Fibroblast of the conjunctiva (primary cell): ENCODE measurements around the gene RDH16.

ENCODE experiments used
- DNase-seq: peaks from one replicate; pipeline ENCODE4 v3.0.0-alpha.2; 2010; ENCODE audit warnings: low read depth

The RDH16 gene, protein sequence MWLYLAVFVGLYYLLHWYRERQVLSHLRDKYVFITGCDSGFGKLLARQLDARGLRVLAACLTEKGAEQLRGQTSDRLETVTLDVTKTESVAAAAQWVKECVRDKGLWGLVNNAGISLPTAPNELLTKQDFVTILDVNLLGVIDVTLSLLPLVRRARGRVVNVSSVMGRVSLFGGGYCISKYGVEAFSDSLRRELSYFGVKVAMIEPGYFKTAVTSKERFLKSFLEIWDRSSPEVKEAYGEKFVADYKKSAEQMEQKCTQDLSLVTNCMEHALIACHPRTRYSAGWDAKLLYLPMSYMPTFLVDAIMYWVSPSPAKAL

DNA sequence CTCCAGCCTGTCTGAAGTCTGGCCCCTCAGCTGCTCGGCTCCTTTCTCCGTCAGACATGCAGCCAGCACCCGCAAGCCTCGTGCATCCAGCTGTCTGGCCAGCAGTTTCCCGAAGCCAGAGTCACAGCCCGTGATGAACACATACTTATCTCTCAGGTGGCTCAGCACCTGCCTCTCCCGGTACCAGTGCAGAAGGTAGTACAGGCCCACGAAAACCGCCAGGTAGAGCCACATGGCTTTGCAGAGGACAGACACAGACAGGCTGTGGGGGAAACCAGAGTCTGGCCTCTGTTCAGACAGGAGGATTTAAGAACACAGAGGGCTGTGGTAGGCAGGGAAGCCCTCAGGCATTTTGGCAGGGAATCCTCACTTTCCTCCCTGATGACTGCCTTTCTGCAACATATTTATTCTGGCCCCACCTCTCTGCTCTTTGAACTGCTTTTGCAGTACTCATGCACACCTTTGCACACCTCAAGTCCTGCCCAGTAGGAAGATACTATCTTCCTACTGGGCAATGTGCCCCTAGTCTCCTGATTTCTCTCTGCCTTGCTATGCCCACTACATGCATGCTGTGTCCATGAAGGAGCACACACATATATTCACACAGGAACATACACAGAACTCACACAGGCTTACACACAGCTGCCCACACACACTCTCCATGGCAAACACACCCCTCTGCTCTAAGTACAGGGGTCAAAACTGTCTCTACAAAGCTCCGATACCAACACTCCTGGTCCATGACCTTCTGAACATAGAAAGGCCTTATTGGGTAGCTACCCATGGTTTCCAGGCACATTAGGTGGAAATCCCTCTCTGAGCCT is at the start of gene RDH16:
TSS of gene RDH16 (minus strand) at position 380 of the 824 bp plus-strand sequence. CDS start at position 234, 146 bp downstream.
- no peak for DNase-seq

DNA sequence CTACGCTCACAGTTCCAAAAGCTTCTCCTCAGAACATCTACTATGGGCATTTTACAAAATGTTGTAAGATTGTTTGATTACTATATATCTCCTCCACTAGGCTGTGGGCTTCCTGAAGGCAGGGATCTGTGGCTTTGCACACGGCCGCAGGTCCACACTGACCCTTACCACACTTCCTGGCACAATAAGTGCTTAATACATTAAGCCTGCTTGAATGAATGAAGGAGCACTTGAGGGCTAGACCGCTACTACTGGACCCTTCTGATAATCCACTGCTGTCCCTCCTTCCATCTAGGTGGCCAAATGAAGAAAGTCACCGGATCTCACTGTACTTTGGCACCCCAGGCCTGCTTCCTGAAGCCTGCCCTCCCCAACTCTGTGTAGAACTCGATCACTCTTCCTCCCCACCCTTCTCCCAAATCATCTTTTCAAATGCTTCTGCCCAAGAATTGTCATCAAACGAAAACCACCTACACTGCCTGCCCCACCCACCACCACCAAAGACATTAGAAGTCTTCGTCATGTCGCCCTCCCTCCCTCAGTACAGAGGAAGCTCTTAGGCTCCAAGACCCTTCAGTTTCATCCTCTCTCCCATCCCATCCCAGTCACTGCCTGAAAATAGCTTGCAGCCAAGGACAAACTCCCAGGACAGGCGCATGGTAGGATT is 49.5 kb upstream of the RDH16 start:
- no peak for DNase-seq

DNA sequence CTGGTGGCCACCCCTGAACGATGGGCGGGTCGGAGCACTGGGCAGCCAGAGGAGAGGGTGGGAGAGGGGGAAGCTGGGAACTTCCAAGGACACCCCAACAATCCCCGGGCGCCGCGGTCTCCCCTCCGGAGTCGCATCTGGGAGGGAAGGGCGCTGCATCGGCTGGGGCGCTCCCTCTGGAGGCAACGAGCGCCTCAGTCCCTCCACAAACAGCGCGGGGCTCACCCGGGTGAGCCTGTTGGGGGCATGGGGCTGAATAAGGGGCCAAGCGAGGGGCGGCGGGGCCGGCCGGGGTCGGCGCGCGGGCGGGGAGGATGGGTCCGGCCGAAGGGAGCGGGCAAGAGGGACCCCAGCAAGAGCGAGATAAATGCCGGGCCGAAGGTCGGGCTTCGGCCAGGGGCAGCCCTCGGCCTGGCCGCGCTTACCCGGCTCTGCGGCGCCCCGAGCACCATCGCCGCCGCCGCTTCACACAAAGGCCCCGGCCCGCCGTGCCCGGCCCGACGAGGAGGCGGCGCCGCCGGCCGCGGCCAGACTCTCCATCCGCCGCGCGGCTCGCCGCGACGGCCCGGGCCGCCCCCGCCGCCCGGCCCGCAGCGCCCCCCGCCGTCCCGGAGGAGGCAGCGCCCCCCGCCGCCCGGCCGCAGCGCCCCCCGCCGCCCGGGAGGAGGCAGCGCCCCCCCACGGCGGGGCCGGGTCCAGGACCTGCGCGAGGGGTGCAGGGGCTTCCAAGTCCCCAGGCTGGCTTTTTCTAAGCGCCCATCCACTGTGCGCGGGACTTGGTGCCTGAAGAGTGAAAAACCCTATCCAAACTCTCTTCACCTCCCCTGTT is 48.8 kb upstream of the RDH16 start, which contains the start of gene ZBTB39:
TSS of gene ZBTB39 (minus strand) at position 567 of the 829 bp plus-strand sequence. CDS start 1,629 bp downstream, outside the sequence.
- peak; percentile 14 for DNase-seq

DNA sequence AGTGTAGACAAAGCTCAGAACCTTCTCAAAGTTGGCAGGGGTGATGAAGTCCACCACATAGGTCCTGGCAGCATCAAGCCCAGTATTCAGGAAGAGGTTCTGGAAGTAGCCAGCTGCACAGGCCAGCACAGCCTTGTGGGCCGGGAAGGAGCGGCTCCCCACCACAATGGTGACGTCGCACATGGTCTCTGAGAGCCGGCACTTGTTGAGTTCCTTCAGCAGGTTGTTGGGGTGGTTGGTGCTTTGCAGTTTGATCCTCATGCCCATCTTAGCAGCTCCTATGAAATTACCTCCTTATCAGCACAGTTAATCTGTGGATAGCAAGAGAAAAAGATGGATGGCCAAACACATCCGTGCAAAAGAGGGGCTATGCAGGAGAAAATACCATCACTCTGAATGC is 47.2 kb upstream of the RDH16 start:
- DNase-seq = no peak

DNA sequence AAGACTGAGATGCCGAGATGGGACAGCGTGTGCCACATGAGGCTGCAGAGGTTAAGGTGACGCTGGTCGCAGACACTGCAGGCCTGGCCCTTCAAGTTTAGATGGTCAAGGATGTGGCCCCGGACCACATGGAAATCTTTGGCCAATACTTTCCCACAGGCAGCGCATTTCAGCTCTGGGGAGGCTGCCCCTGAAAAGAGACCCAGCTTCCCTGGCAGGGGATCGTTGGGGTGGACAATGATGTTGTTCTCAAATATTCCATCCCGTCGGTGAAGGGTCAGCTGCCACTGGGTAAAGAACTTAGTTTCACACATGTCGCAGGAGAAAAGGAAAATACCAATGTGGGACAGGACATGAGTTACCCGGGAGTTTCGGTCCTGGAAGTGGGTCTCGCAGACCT is 46.0 kb upstream of the RDH16 start:
- no peak for DNase-seq

DNA sequence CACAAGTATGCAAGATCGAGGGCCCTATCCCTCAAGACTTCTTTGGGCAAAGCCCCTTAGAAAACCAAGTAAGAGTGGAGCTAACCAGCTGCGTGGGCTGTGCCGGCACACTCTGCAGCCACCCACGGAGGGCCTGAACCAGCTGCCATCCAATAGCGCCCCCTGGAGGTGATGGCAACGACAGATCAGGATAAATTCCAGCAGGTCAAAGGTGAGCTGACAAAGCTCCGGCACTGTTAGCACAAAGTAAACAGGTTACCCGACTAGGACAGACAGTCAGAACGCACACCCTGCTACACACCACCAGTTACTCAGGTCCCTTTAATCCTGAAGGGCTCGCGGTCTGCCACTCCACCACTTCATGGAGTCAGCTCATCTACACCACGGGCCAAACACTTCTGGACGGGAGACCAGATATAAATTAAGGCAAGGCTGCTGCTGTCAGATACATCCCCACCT is 44.1 kb upstream of the RDH16 start:
- DNase-seq = peak; percentile 30

DNA sequence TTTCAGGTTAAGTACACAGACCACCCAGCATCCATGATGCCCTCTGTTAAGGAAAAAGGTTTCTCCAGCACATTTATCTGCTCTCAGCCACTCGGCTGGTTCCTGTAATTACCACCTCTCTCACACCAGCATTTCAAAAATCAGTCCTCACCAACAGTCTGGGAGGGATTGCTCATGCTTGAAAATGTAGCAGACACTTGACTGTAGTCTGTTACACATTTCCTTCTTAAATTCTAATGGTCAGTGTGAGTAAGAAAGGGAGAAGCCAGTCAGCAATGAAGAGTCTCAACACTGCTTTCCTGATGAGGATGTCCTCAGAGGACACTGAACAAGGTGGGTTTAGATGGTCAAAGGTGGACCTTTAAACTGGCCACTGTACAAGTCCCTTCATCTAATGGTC is 43.0 kb upstream of the RDH16 start:
- no peak for DNase-seq

DNA sequence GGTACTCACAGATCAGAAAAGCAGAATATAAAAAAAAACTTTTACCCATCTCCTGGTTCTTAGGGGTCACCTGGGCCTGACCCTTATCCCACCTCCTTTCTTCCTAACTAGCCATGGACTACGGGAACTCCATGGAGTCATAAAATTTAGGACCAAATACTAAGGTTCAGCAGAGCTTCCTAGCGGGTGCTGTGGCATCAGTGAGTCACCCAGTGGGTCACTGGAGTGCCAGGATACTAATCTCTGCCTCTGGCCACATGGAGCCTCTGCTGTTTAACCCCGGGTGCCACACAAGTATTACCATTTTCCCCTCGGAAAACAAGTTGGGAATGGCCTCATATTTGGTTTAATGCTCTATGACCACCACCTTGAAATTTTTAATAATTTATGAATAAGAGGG is 42.0 kb upstream of the RDH16 start:
- DNase-seq = no peak

DNA sequence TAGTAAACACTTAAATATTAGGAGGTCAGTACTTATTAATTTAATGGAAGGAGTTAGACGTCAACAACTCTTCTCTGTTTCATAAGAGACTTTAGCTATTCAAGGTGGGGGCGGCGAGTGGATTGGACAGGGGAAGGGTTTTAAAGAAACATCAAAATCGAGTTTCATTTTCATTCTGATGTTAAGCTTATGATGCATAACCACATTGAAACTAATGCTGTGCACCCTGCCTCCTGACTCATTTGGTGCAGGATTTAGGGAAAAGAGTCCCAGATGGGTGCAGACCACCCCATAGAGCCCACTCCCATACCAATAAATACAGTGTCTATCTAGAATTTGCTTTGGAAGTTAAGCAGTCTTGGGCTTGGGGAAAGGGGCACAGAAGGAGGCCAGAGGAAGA is 41.6 kb upstream of the RDH16 start:
- no peak for DNase-seq

DNA sequence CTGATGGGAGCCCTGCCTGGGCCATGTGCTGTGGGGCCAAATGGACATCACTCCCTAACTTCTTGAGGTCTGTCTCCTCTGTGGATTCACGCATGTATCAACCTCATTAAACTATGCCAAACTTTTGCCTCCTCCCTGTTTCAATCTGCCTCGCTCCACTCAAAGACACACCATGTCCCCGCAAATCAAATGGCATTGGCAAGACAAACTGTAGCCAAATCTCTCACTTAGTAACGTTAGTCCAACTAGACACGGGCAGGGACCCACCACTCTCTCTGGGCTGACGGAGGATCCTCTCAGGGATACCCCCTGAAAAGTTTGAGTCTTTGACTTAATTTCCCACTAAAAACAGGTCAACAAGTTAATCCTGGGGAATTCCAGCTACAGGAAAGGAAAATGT is 40.9 kb upstream of the RDH16 start:
- DNase-seq = no peak

DNA sequence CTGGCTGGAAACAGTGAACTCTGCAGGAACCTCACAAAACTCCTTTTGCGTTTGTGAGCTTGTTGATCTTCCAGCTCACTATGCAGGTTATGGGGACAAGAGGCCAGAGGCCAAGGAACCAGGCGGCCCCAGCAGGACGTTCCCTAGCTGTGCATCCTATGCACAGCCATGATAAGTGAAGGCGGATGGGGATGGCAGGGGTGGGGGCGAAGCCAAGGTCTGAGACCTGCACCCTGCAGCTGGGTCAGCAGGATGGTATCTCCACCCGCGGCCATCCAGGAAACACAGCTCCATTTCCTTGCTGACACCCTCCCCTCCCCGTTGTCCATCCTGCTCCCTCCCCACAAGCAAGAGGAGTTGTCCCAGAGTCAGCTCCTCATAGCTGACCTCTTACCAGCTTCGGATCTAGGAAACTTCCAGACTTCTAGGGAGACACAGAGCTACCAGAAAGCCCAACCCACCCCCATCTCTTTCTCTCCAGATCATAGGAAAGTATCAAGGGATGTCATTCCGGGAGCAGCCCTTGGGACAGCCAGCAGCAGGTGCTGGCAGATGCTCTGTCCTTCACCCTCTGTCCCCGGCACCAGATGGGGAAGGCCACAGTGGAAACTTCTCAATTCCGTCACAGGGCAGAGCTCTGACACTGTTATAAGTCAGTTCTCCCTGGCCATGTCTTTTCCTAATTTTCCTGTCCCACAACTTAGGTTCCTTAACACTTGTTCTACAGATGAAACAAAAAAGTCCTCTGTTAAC is 39.6 kb upstream of the RDH16 start:
- no peak for DNase-seq

DNA sequence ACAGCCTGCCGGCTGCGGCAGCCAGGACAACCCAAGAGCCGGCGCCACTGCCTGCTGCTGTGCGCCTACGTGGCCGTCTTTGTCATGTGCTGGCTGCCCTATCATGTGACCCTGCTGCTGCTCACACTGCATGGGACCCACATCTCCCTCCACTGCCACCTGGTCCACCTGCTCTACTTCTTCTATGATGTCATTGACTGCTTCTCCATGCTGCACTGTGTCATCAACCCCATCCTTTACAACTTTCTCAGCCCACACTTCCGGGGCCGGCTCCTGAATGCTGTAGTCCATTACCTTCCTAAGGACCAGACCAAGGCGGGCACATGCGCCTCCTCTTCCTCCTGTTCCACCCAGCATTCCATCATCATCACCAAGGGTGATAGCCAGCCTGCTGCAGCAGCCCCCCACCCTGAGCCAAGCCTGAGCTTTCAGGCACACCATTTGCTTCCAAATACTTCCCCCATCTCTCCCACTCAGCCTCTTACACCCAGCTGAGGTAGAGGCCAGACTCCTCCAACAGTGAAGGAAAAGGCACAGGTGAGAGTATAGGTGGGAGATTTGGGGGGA is 38.6 kb upstream of the RDH16 start:
- DNase-seq = no peak

DNA sequence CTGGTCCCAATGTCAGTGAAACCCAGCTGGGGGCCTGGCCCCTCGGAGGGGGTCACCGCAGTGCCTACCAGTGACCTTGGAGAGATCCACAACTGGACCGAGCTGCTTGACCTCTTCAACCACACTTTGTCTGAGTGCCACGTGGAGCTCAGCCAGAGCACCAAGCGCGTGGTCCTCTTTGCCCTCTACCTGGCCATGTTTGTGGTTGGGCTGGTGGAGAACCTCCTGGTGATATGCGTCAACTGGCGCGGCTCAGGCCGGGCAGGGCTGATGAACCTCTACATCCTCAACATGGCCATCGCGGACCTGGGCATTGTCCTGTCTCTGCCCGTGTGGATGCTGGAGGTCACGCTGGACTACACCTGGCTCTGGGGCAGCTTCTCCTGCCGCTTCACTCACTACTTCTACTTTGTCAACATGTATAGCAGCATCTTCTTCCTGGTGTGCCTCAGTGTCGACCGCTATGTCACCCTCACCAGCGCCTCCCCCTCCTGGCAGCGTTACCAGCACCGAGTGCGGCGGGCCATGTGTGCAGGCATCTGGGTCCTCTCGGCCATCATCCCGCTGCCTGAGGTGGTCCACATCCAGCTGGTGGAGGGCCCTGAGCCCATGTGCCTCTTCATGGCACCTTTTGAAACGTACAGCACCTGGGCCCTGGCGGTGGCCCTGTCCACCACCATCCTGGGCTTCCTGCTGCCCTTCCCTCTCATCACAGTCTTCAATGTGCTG is 38.0 kb upstream of the RDH16 start:
- DNase-seq = no peak

DNA sequence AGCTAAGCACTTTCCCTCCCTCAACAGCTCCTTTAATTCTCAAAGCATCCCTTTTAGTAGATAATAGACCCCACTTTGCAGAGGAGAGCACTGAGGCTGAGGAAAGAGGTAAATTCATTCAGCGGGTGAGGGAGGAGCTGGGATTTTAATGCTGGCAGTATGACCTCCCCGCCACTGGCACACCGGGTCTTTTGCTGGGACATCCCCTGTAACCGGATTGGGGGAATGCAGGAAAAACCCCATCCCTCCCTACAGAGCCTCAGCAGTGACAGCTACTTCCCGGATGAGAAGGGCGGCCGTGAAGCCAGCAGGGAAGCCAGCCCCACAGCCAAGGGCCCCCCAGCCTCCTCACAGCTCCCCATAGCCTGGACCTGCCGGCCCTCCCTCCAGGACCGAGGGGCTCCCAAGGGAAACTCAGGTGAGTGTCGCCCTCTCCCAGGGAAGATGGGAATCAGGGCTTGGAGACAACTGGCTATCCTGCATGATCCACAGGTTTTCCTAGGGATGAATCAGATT is 36.9 kb upstream of the RDH16 start:
- DNase-seq = no peak

DNA sequence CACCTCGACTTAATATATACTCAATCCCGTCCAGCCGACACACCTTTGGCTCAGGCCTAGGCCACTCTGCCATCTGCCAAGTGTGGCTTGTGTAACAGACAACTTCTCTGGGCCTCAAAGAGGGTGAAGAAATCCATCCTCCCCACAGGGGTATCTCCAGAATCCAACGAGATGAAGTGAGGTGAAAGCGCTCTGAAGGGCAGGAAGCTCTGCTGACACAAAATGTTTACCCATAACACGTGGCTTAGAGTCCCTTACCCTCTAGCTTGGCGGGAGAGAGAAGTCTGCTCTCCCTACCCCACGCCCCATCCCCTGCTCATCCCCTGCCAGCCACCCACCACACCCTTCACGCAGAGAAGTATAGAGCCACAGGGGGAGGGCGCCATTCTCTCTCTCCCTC is 35.9 kb upstream of the RDH16 start:
- no peak for DNase-seq

DNA sequence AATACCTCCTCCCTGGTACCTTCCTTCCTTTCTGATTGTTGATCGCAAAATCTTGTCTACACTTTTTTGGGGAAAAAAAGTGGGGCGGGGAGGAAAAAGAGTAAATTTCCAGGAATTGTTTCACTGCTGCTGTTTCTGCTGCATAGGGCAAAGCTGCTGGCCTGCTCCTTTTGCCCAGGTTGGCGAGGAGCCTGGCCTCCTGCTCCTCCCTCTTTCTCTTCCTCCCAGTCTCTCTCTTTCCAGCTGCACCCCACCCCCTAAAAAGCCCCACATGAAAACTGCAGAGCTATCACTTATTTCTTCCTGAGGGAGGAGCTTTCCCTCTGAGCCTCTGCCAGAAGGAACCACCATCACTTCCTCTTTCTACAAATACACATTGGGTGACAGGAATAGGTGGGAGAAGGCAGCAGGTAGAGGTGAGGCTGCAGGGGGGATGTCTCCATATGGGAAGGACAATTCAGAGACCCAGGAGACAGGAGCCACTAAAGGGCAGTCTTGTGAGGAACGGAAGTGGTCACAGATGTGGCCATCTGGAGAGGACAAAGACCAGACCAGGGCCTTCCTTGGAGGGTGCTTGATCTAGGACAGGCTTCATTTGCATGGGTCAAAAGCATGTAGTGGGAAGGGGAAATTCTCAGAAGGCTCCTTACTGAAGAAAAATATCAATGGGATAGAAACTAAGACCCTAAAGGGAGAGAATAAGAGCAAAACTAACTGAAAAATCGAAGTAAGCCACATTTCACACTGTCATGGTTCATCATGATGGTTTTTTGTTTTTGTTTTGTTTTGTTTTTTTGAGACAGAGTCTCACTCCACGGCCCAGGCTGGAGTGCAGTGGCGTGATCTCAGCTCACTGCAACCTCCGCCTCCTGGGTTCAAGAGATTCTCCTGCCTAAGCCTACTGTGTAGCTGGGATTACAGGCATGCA is 34.2 kb upstream of the RDH16 start:
- DNase-seq = no peak

DNA sequence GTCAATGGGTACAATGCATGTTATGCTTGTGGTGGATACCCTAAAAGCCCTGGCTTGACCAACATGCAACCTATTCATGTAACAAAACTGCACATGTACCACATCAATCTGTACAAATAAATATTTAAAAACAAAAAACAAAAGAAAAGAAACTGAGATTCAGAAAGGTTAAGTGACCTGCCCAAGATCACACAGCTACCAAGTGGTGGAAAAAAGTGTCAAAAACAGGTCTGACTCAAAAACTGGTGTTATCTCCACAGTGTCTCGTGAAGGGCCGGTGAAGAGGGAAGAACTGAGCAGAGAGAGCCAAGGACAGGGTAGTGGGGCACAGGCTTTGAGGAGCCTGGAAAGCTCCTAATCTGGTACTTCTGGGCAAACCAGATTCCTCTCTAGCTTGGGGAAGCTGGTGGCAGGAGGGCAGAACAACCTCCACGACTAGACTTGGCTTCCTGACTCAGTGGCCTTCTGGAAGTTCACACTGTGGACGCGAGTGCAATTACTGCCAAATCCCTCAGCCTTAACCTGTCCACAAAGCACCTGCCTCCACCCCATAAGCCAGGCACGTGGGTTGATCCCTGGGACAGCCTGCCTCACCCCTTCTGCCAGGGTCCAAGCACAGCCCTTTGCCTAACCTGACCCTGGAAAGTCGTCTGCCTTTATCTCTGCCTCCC is 33.4 kb upstream of the RDH16 start:
- DNase-seq = no peak
